ENCODE data around the gene FOXN4.

Gene FOXN4

DNA sequence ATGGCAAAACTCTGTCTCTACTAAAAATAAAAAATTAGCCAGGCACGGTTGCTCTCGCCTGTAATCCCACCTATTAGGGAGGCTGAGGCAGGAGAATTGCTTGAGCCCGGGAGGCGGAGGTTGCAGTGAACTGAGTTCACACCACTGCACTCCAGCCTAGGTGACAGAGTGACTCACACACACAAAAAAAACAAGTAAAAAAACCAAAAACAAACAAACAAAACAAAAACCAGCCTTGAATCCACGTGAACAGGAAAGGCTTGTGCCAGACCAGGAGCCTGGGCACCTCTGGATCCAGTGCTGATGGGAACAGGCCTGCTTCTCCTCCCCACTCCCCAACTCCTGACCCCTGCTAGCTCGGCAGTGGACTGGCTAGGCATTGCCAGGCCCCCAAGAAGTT lies 3.5 kb downstream of the FOXN4 start:
- no peak for DNase-seq

DNA sequence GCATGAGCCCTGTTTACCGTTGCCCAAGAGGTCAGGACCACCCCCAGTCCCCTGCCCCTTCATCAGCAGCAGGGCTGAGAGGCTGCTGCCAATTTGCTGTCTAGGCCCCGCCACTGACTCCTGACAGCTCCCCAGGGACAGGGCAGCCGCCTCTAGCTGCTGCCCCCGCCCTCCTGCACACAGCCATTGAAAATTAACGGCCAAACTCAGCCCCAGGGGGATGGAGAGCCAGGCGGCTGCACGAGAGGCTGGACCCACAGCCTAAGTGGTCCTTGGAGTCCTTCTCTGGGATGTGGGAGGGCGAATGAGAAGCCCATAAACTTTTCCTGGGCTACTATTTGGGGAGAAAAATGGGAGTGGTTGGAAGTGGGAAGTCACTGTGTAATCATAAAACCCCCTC lies 4.6 kb downstream of the FOXN4 start:
- peak in 1 of 2 experiments; percentile 89 for DNase-seq

DNA sequence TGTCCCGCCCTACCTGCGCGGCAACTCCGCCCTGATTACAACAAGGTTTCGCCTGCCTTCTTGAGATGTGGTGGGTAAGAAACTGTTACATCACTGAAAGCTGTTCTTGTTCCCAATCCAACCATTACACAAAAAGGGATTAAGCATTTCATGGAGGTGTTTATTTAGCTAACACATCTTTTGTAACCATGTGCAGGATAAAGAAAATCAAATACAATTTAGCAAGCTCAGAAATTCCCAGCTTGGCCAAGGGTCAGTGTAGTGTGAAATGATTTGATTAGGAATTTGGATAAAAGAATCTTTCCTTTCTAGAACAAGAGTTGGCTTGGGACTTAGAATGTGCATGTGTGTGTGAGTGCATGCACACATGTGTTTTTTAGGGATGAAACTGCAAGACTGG lies 6.3 kb downstream of the FOXN4 start:
- DNase-seq, result no peak

DNA sequence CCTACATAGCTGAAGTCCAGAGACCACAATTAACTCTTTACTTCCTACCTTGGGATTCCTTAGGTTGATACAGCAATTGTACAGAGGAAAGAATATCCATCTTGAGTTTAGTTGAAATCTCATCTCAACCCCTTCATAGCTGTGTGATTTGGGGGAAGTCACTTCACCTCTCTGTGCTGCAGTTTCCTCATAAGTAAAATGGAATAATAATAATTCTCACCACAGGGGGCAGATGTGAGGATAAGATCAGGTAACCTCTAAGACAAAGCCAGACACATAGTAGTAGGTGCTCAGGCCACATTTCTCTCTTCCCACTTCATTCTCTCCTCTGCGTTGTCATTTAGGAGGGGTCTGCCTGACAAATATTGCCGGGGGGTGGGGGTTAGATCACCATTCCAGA lies 6.7 kb downstream of the FOXN4 start:
- peak; percentile 30 to 66 for DNase-seq

DNA sequence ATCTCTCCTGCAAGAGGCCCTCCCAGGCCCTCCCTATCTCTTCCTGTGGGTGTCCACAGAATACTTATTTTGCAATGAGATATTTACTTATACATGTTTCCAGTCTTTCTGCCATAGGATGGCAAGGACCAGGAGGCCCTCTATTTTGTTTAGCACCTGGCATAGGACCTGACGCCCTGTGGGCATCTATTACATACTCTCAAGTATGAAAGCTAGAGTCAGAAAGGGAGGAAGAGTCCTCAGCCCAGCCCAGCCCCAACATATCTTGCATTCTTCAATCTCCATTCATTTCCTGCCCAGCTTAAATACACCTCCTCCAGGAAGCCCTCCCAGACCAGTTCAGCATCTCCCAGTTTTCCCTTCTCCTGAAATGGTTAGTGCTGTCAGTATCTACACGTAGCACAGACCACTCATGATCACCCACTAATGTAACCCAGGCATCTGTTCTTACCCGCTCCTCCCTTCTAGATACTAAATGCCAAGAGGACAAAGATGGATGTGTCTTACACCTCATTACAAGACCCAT lies 7.4 kb downstream of the FOXN4 start:
- DNase-seq, result no peak

DNA sequence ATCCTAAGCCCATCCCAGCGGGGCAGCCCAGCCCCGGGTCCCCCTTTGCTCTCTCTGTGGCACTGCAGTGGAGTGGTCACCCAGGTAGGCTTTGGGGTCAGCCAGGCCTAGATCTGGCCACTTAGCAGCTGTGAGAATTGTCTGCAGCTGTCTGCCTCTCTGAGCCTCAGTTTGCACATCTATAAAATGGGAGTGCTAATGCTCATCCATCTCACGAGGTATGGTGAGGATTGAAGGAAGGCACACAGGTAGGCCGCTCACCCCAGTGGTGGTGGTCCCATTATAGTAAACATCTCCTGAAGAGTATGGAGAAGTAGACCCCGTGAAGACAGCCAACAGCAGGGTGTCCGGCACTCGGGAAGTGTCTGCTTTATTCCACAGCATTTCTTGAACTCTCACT lies 9.2 kb downstream of the FOXN4 start:
- no peak for DNase-seq

DNA sequence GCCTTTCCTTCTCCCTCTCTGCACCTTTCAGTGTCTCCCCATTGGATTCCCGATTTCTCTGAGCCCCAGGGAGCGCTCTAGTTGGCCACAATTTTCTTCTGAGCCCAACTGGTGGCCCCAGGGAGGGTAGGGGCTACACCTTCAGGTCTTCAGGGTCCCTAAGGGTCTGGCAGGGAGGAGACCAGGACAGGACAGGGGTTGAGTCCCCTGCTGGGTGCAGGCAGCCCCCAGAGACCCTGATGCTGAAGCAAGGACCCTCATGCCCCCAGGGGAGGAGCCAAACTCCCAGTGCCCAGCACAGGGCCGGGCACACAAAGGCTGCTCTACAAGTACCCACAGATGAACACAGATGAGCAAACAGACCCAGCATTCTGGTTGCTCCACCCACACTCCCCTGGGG lies 12.7 kb downstream of the FOXN4 start:
- DNase-seq, result no peak

DNA sequence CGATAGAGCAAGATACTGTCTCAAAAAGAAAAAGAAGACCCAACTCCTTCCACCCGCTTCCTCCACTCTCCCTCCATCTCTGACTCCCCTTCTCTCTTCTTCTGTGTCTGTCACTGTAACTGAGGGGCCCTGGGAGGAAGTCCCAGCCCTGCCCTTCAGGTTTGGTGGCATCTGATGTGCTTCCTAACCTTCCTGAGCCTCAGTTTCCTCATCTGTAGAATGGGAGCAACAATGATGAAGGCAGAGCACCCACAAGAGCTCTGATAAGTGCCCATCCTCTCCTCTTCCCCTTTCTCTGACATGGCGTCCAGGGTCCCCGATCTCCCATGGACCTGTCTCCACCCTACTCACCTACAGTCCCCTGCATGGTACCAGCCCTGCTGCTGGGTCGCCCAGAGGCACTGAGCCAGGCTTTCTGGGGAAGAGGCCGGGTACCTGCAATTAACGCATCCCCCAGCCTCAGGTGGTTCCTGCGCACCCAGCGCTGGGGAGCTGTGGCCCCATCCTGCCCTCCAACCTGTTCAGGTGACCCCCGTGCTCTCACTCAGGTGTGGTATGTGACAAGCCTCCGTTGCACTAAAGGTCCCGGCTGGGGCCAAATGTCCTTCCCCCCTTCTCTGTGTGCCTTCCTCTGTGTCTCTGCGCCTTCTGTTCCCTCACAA lies 13.2 kb downstream of the FOXN4 start:
- DNase-seq, result no peak

DNA sequence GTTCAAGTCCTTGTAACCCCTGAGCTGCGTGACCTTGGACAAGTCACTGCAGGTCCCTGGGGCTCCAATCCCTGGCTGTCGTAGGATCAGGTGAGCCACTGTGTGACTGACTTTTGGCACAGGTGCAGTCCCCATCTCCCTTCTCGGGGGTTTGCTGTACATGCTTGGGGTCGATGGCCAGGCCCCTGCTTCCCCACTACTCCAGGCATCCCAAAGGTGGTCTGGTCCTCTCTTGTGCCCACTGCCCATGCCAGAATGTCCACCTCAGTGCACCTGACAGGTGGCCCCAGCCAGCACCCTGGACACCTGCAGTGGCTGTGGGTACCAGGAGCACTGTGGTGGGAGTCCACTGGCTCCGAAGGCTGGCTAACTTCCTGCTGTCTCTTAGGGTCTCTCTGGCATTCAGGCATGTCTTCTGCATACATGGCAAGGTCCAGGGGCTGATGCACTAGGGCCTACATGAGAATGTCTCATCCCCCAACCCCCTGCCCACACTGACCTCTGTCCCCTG lies 14.7 kb downstream of the FOXN4 start:
- DNase-seq, result no peak

DNA sequence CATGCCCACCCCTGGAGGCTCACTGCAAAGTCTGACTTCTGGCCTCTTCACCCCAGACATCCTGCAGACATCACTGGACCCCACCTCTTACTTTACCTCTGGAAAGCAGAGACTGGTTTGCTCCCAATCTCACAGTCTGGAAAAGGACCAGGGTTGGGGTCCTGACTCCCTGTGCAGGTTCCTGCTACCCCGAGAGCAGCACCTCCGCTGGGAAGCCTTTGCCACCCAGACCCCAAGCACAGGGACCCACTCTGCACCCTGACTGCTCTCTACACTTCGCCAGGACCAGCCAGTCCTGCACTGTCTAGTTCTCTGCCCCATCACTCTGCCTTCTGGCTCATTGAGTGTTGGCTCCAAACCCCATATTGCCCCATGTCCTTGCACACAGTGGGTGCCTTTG lies 16.0 kb downstream of the FOXN4 start:
- DNase-seq, result no peak

DNA sequence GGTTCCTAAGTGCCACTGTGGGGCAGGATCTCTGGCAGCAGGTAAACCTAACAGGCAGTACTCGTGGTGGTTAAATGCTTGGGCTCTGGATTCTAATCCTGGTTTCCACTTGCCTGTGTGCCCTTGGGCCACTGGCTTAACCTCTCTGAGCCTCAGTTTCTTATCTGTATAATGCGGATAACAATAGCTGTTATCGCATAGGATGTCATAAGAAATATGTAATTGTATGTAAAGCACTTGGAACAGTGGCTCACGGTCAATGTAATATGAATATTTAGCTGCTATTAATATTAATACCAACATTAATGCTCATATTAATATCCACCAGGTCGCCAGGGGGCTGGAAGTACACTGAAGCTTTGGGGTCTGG lies 16.8 kb downstream of the FOXN4 start:
- no peak for DNase-seq

DNA sequence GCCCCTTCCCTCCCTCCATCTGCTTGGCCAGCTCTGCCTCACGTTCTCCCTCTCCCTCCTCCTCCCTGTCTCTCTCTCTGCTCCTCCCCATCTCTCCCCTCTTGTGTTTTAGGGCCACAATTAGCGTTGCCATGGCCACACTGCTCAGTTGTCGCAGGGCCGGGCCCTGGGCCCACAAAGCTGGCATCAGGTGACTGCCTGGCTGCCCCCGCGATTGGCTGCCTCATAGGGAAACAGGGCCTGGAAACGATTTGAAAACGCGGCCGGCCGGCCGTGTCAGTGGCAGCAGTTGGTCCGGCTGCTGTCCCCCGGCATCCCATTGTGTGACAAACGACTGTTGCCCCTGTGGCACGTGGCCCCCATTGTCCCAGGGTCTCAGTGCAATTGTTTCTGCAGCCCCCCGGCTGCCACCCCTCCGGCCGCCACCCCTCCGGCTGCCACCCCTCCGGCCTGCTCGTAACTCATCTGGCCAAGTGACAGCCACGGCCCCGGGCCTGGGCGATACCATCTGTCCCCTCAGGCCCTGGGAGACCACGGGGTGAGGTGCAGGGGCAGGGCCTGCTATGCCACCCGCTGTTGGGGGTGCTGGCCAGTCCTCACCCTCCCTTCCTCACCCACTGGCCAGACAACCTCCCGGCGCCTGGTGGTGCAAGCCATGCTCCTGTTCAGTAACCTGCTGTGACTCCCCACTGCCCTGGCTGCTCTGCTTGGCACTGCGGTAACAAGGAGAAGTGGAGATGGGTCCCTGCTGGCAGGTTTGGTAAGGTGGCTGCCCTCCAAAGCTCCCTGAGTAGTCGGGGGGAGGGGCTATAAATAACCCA lies 17.4 kb downstream of the FOXN4 start:
- DNase-seq, result peak; percentile 89 to 94

DNA sequence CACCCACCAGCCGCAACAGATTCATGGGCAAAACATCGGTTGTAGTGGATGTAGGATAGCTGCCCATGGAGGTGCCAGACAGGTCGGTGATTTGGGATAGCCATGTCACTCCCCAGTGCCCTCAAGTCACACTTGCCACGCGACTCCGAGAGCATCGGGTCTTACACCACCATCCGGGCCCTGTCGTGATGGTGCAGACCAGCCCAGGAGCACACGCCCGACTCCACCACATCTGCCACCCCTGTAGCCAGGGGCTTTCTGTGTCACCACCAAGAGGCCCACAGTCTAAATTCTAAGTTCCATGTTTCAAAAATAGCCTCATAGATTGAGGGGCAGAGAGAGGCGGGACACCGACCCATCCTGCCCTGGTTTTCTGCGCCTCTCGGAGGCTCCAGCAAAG lies 18.0 kb downstream of the FOXN4 start:
- DNase-seq, result no peak

DNA sequence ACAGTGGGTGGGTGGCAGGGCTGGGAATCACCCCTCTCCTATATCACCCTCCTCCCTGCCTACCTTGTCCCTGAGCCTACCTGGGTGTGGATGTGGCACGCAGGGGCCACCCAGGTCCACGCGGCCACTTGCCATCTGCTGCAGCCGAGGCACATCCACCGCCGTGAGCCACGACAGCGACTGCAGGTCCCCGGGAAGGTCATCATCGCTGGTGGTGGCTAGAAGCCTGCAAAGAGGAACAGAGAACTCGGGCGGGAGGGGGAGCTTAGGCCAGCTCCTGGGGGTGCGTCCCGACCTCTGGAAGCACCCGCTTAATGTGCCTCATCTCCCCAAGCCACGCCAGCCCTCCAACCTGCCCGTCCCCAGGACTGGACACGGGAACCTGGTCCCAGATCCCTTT lies 19.0 kb downstream of the FOXN4 start:
- no peak for DNase-seq

DNA sequence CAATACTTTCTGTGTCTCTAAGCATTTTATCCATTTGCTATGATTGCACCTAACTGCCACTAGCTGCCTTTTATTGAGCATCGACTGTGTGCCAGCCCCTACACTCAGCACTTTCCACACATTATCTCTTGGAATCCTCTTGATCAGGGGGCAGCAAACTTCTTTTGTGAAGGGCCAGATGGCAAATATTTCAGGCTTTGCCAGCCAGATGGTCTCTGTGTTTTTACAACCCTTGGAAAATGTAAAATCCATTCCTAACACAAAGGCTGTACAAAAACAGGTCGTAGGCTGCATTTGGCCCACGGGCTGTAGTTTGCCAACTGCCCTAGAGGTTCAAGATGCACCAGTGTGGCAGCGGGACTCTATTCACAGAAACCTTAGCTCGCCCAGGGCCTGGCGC lies 19.5 kb downstream of the FOXN4 start:
- DNase-seq, result no peak

DNA sequence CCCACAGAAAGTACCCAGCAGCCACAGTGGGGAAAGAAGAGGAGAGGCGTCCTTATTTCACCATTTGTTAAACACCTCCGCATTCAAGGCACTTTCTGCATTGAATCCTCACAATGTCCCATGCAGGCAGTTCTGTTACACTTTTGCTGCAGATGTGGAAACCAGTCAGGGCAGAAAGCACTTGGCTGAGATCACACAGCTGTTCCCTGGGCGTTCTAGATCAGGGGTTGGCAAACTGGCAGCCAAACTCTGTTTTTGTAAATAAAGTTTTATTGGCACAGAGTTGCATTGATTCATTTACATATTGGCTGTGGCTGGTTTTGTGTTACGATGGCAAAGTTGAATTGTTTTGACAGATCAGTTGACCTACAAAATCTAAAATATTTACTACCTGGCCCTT lies 20.1 kb downstream of the FOXN4 start:
- no peak for DNase-seq

DNA sequence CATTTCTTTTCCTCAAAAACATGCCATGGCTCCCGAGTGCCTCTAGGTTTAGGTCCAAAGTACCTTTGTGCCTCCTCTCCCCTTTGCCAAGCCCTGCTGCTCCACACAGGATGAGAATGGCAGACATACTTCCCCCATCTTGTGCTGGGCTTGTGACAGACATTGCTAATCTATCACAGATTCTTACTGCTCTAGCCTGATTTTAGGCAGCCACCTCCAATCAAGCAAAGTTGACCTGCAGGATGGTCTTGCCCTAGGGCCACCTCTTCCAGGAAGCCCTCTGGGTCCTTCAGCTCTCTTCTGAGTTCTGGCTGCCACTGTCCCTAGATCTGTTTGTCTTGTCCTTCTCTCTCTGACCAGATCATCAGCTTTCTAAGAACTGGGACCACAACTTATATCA lies 20.5 kb downstream of the FOXN4 start:
- DNase-seq, result no peak

DNA sequence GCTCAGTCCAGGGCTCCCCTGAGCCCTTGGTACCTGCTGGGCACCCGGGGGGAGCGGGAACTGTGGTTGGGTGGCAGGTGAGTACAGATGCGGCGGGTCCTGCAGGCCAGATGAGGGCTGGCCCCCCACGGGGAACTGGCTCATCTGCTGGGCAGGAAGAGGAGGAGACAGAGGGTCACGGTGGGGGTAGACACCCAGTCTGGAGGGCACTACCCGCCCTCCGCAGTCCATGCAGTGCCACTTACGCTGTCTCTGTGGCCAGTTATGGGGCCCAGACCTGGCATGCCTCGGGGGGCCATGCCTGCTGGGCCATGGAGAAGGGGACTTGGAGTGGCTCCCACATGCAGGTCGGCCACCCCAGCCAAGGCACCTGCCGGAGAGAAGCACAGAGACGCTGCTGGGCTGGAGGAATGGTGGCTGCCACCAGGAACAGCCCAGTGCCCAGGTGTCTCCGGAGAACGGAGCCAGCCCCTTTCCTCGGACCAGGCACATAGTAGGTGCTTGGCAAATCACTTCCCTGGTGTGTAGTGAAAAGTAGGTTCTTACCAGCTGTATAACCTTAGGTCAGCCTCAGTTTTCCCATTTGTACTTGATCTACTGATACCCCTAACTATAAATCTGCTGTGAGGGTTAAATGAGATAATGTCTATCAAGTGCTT lies 21.1 kb downstream of the FOXN4 start:
- DNase-seq, result no peak

DNA sequence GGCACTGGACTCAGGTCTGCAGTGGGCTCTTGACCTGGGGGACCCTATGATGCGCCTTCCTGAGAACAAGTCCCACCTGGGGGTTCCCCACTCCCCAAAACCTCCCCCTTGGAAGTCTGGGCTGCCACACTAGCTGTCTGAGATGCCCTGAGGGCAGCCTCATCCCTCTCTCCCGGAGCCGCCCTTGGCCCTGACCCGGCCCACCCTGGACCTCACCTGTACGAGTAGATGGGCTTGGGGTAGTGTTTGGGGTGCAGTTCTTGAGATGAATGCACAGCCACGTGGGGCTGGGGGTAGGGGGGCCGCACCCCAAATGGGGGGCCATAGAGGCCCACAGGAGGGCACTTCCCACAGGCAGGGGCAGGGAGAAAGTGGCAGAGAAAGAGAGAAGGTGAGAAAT lies 21.9 kb downstream of the FOXN4 start:
- DNase-seq, result no peak

DNA sequence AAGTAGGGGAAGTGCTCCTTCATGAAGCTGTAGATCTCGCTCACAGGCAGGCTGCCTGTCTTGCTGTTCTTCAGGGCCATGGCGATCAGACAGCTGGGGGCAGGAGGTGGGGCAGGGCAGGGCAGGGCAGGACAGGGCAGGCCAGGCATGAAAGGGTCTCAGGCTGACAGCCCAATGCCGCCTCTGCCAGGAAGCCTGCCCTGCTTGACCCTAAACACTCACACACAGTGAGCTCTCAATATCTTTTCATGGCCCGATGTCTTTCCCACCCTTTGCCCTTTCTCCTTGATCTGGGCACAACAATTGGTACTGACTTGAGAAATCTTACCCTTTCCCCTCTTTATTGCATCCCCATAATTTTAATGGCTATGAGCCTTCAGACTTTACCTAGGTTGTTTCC lies 22.4 kb downstream of the FOXN4 start:
- no peak for DNase-seq

DNA sequence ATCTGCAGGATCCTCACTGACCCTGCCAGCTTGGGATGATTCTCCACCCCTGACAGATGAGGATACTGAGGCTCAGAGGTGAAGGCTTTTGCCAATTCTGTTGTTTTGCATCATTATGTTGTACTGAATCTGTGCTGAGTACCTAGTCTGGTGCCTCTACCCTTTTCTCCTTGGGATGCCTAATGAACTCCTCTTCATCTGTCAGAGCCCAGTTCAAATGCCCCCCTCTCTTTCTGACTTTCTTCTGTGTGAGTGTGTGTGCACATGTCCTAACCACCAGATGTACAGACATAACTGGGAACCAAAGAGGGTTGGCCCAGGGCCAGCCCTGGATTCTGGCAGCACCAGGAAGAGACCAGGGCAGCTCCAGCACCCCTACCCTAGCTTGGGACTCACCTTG lies 22.8 kb downstream of the FOXN4 start:
- DNase-seq, result no peak

DNA sequence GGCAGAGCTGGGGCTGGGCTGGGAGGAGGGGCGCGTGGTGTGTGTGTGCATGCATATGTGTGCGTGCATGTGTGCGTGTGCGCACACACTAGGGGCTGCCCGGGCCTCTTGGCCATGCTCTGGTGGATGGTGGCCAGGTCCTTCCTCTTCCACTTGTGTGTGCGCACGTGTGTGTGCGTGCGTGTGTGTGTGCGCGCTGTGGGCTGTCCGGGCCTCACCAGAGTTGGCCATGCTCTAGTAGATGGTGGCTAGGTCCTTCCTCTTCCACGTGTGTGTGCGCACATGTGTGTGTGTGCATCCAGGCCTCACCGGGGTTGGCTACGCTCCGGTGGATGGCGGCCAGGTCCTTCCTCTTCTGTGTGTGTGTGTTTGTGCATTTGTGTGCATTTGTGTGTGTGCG lies 24.7 kb downstream of the FOXN4 start:
- no peak for DNase-seq

DNA sequence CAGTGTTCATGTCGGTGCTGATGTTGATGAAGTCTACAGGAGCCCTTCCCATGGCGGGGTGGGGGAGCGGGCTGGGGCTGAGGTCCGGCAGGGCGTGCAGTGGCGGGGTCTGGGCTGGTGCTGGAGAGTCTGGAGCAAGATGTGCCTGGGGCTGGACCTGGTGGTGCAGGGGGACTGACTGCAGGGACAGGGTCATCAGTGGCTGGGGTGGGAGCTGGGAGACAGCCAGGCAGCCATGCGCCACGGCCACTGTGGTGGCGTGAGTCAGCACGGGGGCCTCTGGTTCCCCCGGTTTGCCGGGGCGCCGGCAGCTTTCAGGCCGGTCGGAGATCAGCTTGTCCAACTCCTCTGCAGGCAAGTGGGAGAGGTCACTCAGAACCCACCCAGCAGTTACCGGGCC lies 27.6 kb downstream of the FOXN4 start:
- DNase-seq, result no peak

DNA sequence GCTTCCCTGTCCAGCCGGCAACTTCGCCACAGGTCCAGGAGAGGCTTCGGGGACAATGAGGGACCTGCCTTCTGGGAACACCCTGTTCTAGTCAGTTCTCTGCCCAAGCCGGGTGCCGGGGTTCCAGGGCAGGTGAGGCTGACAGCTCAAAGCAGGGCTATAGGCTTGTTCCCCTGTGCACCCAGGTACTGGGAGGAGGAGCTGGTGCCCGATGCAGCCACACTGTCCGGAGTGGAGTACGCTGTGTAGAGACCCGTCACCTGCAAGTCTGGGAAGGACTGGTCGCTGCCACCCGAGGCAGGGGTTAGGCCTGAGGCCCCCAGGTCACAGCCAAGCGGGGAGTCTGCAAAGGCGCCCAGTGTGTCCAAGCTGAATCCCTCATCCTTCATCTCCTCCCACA lies 29.6 kb downstream of the FOXN4 start:
- no peak for DNase-seq

Data from NCI-H526 (cell line).